HCT116 (cell line): Measurements from ENCODE around the gene CKMT1B. TPM values are rescaled to one million over a fixed set of nuclear protein-coding genes. Genes with fewer than 3 reads are reported as not detected.
"Not testable (repeated sequence)": the region's sequence is repeated elsewhere in the genome, so short reads cannot be mapped to it uniquely, and the experiment has no call there.

ENCODE experiments used
- ATAC-seq: fragments of 200-7000 bp; cut with Tn5 transposase; 2 replicates; pipeline ENCODE4 v1.9.1; 2020; ENCODE audit warnings: mild to moderate bottlenecking, moderate library complexity
- BruUV-seq: library from RNA; stranded (reverse); fragments of 400-500 nt; replicated peaks from 2 replicates; lab custom pipeline; 2021; lab: Mats Ljungman, UMichigan
- CTCF ChIA-PET: fragments of 300-600 bp; sonication (Branson Sonifier 250); formaldehyde crosslinking; loops from one replicate; lab custom pipeline; 2021; ENCODE audit warnings: antibody characterized with exemption; lab: Charles Lee
- POLR2A ChIA-PET: fragments of 300-600, 350-600 bp; sonication (Branson Sonifier 250); formaldehyde crosslinking; loops from one replicate; lab custom pipeline; 2021; ENCODE audit warnings: antibody characterized with exemption; lab: Charles Lee
- RAD21 ChIA-PET, 2 experiments: fragments of 300-600 bp; sonication (Branson Sonifier 250); formaldehyde crosslinking; loops; one replicate each; lab custom pipeline; 2023; ENCODE audit warnings: low total read pairs in 2 of 2; ENCODE audit not compliant: uncharacterized antibody in 2 of 2, unreplicated experiment in 2 of 2, low non-redundant PET in 1 of 2; lab: Charles Lee
- DNase-seq: peaks from one replicate; pipeline ENCODE4 v3.0.0-alpha.2; 2010; ENCODE audit warnings: low read depth, low spot score
- H2AFZ ChIP-seq: fragments of 200-600 bp; shearing (Covaris generic), sonication (generic); 2 replicates; pipeline ENCODE4 v1.6.1; 2017; ENCODE audit warnings: low read depth, mixed run types, mixed read lengths, antibody characterized with exemption, low read length; ENCODE audit not compliant: poor library complexity, severe bottlenecking
- H3K27ac ChIP-seq: 2 replicates; pipeline ENCODE4 v1.5.1; 2012; ENCODE audit warnings: low read depth, low read length
- H3K27me3 ChIP-seq: fragments of 200-600 bp; sonication (generic); 2 replicates; pipeline ENCODE4 v1.6.1; 2016; ENCODE audit warnings: mixed run types, low read length, mixed read lengths; ENCODE audit not compliant: insufficient read depth
- H3K36me3 ChIP-seq, 2 experiments: fragments of 200-500 bp in 1 of 2; fragments of 200-600 bp in 1 of 2; sonication (Bioruptor generic) in 1 of 2; sonication (generic) in 1 of 2; 2 replicates each; pipeline versions ENCODE4 v1.5.1 to v1.6.1; 2014 to 2016; ENCODE audit warnings: low read length in 2 of 2, inconsistent platforms in 1 of 2, mixed read lengths in 1 of 2, mixed run types in 1 of 2; ENCODE audit not compliant: insufficient read depth in 2 of 2, control insufficient read depth in 1 of 2
- H3K4me1 ChIP-seq, 2 experiments: fragments of 200-600 bp in 1 of 2; sonication (generic) in 1 of 2; 2 replicates each; pipeline versions ENCODE4 v1.5.1 to v1.6.1; 2012 to 2017; ENCODE audit warnings: low read length in 2 of 2, inconsistent platforms in 1 of 2, mild to moderate bottlenecking in 1 of 2, mixed read lengths in 1 of 2, mixed run types in 1 of 2, moderate library complexity in 1 of 2; ENCODE audit not compliant: insufficient read depth in 2 of 2, control insufficient read depth in 1 of 2
- H3K4me2 ChIP-seq: fragments of 200-600 bp; sonication (generic); 2 replicates; pipeline ENCODE4 v1.6.1; 2017; ENCODE audit warnings: mixed run types, low read length, mixed read lengths
- H3K4me3 ChIP-seq, 2 experiments: fragments of 200-600 bp in 1 of 2; sonication (generic) in 1 of 2; replicated peaks in 1 of 2; 2 replicates each; pipeline ENCODE4 v1.5.1; 2011 to 2016; ENCODE audit warnings: low read length in 2 of 2, control low read depth in 1 of 2, low read depth in 1 of 2, mild to moderate bottlenecking in 1 of 2, mixed read lengths in 1 of 2, mixed run types in 1 of 2
- H3K79me2 ChIP-seq: fragments of 200-600 bp; sonication (generic); 2 replicates; pipeline ENCODE4 v1.6.1; 2017; ENCODE audit warnings: mild to moderate bottlenecking, mixed run types, low read length, moderate library complexity, mixed read lengths; ENCODE audit not compliant: insufficient read depth
- H3K9ac ChIP-seq: fragments of 200-600 bp; sonication (generic); 2 replicates; pipeline ENCODE4 v1.6.1; 2016; ENCODE audit warnings: low read length, mixed read lengths
- H3K9me2 ChIP-seq: fragments of 200-600 bp; sonication (generic), shearing (Covaris generic); 2 replicates; pipeline ENCODE4 v1.6.1; 2017; ENCODE audit warnings: mixed run types, mild to moderate bottlenecking, moderate library complexity; ENCODE audit not compliant: insufficient read depth
- H3K9me3 ChIP-seq, 2 experiments: fragments of 200-500 bp in 1 of 2; fragments of 200-600 bp in 1 of 2; sonication (Bioruptor generic) in 1 of 2; sonication (generic) in 1 of 2; 2 replicates each; pipeline ENCODE4 v1.6.1; 2014 to 2017; ENCODE audit warnings: low read length in 2 of 2, mixed read lengths in 2 of 2, inconsistent platforms in 1 of 2, low read depth in 1 of 2, mild to moderate bottlenecking in 1 of 2, mixed run types in 1 of 2, moderate library complexity in 1 of 2; ENCODE audit not compliant: control insufficient read depth in 1 of 2, insufficient read depth in 1 of 2
- H4K20me1 ChIP-seq: fragments of 200-600 bp; sonication (generic), shearing (Covaris generic); 2 replicates; pipeline ENCODE4 v1.6.1; 2017; ENCODE audit warnings: mixed run types, mild to moderate bottlenecking, moderate library complexity; ENCODE audit not compliant: insufficient read depth
- intact Hi-C: fragments of 100-400 bp; cut with micrococcal nuclease; formaldehyde crosslinking; loops from 2 replicates; pipeline ENCODE4 v1.10.0; 2022
- total RNA-seq: library from RNA; stranded (reverse); gene quantifications from one replicate; pipeline ENCODE4 v1.2.1, GENCODE V29; 2021; ENCODE audit not compliant: unreplicated experiment

CKMT1B gene
- total RNA-seq, 1 experiment from 2014 or later = 24.4 TPM

GRCh38 chr15:43592841-43593240 lies 986 bp upstream of the CKMT1B start:
- H3K36me3 ChIP-seq, CTCF ChIA-PET, H3K9me3 ChIP-seq, intact Hi-C loops, BruUV-seq, H3K79me2 ChIP-seq, H3K9me2 ChIP-seq, RAD21 ChIA-PET, H3K4me3 ChIP-seq, H3K9ac ChIP-seq, H3K27me3 ChIP-seq, H4K20me1 ChIP-seq, DNase-seq, H3K4me2 ChIP-seq, H3K27ac ChIP-seq, H3K4me1 ChIP-seq, ATAC-seq, POLR2A ChIA-PET, H2AFZ ChIP-seq: not testable (repeated sequence)

GRCh38 chr15:43599131-43599530 lies 5.3 kb downstream of the CKMT1B start:
- H3K36me3 ChIP-seq, H3K27me3 ChIP-seq, H3K9me3 ChIP-seq, intact Hi-C loops, ATAC-seq, H3K4me2 ChIP-seq, H3K27ac ChIP-seq, H3K79me2 ChIP-seq, H3K4me1 ChIP-seq, H3K9ac ChIP-seq, POLR2A ChIA-PET, H3K9me2 ChIP-seq, CTCF ChIA-PET, BruUV-seq, RAD21 ChIA-PET, H4K20me1 ChIP-seq, DNase-seq, H2AFZ ChIP-seq, H3K4me3 ChIP-seq: not testable (repeated sequence)

GRCh38 chr15:43600200-43600599 lies 6.4 kb downstream of the CKMT1B start:
- H3K9me2 ChIP-seq, H3K9ac ChIP-seq, H2AFZ ChIP-seq, CTCF ChIA-PET, H3K27ac ChIP-seq, H3K9me3 ChIP-seq, DNase-seq, H3K4me3 ChIP-seq, ATAC-seq, H3K79me2 ChIP-seq, intact Hi-C loops, RAD21 ChIA-PET, H4K20me1 ChIP-seq, H3K27me3 ChIP-seq, H3K36me3 ChIP-seq, H3K4me2 ChIP-seq, BruUV-seq, POLR2A ChIA-PET, H3K4me1 ChIP-seq: not testable (repeated sequence)

- H3K9me2 ChIP-seq, H3K36me3 ChIP-seq, H3K9me3 ChIP-seq, H2AFZ ChIP-seq, DNase-seq, H3K4me2 ChIP-seq, RAD21 ChIA-PET, H3K27me3 ChIP-seq, BruUV-seq, H3K79me2 ChIP-seq, H3K4me3 ChIP-seq, H3K4me1 ChIP-seq, intact Hi-C loops, H3K27ac ChIP-seq, H3K9ac ChIP-seq, H4K20me1 ChIP-seq, CTCF ChIA-PET: not testable (repeated sequence)
- POLR2A ChIA-PET = interaction anchor here (0.7 kb wide), 1 partner anchor 1234 kb away, joined by 4 read pairs; no protein-coding TSS in a partner anchor
- peak; percentile 49; the same call in 1 of the 2 replicates for ATAC-seq
Observed at GRCh38 chr15:43602233-43602632, 8.4 kb downstream of the CKMT1B start.
